EH (cell line): Measurements from ENCODE around the gene SH2B3.
A peak's percentile ranks its signal among the peaks of the same experiment; 100 is the strongest.

Experiments
- DNase-seq: peaks from one replicate; pipeline ENCODE4 v3.0.0-alpha.2; 2015; ENCODE audit warnings: low read depth

Gene SH2B3

DNA sequence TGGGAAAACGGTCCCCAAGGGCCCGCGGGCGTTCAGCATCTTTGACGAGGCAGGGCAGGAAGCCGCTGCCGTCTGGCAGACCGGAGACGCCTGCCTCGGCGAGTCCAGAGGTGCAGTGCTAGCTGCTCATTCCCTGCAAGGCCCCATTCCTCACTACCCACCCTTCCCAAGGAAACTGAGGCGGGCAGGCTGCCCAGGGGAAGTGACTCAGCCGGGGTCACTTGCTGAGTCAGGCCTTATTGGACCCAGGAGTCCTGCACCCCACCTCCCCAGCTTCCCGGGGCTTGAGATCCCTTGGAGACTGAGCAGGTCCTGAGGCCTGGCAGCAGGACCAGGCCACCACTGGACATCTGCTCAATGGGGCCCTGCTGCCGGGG lies 3.7 kb downstream of the SH2B3 start:
- peak; percentile 65 for DNase-seq

DNA sequence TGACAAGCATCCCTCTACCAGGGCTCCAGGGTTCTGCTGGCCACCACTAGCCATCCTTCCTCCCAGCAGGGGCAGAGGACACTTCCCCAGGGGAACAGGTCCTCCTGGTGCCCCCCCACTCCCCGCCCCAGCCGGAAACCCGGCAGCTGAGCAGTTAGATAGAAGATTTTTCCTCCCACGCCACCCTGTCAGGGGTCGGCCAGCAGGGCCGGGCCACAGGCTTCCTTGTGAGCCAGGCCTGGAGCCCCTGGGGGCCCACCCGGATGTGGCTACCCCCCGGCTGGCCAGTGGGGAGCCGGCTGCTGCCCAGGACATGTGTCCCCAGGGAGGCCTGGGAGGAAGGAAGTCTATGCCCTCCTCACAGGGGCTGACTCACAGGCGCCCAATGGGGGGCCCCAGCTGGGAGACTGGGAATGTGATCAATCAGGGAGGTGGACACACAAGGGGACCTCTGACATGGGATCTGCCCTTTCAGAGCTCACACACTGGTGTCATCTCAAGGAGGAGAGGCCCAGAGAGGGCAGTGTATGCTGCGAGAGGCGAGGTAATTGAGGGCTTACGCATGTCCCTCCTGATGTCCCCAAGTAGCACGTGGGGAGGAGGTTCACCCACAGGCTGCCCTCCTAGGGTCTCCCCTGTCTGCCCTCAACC lies 4.2 kb downstream of the SH2B3 start:
- peak; percentile 91 for DNase-seq

DNA sequence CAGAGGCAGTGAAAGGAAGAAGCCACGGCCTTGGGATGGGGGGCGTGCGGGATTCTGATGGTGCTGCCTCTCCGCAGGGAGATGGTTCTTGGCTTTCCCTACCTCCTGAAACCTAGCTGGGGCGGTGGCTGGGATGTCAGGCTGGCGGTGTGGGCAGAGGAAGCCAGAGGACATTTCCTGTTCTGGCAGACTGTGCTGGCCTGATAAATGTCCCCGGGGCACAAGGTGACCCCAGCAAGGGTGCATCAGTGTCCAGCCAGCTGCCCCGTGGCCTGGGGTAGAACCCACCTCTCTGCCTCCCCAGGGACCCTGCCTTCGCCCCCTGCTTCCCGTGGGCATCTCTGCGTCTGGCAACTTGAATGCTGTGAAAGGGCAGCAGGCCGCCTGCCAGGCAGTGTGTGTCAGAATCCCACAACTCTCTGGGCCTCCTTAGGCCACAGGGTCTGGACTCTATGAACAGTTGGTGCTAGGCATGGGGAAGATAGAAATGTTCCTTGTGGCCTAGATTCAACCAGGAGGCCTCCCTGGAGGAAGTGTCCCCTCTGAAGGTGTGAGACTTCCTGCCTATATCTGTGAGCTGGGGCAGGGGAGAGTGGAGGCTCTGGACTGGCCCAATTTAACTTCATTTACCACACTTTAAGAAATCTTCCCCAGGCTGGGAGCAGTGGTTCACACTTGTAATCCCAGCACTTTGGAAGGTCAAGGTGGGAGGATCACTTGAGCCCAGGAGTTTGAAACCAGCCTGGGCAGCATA lies 4.9 kb downstream of the SH2B3 start:
- peak; percentile 41 for DNase-seq

DNA sequence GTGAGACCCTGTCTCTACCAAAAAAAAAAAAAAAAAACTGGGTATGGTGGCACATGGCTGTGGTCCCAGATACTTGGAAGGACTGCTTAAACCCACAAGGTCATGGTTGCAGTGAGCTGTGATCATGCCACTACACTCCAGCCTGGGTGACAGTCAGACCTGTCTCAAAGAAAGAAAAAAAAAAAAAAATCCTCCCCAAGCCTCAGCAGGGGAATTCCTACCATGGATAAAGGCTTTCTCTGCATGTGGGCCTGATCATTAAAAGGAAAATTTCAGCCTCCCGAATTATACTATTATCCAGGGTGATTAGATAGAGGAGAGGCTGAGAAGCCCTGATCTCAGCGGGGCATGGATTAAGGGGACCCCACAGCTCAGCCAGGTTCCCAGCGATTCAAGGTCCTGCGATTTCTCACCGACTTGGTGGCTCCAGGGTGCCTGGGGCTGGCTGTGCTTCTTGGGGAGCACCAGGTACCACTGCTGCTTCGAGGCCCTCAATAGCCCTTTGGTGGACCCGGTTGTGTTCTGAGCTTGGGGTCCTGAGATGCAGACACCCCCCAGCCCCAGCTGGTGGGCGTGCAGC lies 5.6 kb downstream of the SH2B3 start:
- DNase-seq = no peak

DNA sequence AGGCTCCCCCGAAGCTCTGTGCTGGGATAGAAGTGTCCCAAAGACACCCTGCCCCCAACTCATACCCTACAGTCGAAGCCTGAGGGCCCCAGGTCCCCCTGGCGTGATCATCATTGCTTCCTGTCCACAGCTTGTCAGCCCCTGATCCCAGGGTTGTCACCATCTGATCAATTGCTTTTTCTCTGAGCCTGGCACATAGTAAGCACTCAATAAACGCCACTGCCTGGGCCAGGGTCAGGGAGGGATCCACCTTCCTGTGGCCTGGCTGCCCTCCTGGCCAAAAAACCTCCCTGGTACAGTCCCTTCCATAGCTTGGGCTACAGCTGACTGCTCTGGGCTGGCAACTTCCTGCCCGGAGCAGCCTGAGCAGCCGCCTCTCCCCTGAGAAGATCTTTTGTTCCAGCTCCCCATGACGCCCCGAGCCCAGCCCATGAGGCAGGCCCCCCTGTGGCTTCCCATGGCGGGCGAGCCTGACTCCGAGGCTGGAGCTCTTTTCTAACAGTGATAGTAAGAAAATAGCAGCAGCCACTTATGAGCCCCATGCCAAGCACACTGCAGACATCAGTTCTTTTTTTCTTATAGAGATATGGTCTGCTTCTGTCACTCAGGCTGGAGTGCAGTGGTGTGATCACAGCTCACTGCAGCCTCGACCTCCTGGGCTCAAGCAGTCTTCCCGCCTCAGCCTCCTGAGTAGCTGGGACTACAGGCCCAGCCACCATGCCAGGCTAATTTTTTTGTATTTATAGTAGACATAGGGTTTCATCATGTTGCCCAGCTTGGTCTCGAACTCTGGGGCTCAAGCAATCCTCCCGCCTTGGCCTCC lies 6.5 kb downstream of the SH2B3 start:
- DNase-seq = no peak

DNA sequence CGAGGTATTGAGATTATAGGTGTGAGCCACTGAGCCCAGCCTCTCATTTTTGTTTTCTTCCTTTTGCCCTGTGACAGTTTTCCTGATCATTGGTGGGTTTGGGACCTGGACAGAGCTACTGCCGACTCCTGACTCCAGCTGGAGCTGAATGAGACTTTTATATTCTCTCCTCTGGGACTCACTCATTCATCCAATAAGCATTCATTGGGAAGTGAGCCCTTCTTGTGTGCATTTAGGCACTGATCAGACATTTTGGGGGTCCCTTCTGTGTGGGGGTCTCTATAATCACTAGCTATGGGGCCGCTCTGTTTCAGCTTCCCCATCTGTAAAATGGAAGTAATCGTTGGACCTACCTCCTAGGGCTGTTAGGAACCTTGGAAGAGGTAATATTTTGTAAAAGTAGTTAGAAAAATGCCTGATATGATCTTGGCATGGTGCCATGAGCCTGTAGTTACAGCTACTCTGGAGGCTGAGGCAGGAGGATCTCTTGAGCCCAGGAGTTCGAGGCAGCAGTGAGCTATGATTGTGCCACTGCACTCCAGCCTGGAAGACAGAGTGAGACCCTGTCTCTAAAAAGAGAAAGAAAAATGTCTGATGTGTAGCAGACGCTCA lies 7.2 kb downstream of the SH2B3 start:
- no peak for DNase-seq

DNA sequence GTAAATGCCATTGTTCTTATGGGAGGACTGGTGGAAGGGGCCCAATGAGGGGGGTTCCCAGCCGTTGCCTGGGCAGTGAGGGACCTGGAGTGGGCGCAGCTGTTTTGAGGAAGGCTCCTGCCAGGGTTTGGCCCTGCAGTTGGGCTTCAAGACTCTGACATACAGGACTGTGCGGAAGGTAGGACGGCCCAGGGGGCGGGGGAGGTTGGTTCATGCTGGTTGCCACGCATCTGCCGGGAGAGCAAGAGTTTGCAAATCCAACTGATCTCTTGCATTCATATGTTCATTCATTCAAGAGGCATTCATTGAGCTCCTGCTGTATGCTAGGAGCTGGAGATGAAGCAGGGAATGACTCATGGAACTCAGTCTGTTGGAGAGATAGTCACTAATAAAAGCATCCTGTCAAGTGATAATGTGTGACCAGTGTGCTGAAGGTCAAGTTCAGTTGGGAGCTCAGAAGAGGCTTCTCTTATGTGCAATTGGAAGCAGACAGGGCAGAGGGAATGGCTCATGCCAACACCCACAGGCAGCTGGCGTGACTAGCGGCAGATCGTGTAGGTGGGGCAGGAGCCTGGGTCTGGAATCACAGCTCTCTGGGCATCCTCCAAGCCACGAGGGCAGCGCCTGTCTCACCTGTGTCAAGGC lies 7.8 kb downstream of the SH2B3 start:
- DNase-seq = peak; percentile 89

DNA sequence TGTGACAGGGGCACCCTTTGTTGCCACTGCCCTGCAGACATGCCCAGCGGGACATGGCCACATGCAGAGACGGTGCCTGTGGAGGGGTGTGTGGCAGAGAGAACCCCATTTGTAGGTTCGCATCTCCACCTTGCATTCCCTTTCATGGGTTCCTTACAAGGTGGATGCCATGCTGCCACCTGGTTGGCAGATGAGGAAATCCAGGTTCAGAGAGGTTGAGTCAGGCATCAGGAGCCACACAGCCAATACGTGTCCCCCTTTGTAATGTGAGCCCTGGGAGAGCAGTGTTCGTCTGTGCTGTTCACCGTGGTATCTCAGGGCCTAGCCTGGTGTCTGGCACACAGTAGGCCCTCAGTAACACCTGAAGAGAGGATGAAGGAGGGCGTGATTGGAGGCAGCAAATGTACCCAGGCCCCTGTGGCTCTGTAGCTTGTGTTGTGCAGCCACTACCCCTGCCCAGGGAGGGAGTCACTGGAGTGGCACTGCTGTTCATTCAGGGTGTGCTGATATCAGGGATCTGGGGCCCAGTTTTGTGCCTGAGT lies 9.1 kb downstream of the SH2B3 start:
- DNase-seq = no peak

DNA sequence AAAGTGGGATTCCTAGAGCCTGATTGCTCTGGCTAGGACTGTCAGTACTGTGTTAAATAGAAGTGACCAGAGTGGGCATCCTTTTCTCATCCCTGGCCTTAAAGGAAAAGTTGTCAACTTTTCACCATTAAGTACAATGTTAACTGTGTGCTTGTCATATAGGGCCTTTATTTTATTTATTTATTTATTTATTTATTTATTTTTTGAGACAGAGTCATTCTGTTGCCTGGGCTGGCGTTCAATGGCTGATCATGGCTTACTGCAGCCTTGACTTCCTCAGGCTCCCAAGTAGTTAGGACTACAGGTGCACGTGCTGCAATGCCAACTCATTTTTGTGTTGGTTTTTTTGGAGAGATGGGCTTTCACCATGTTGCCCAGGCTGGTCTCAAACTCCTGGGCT lies 11.6 kb downstream of the SH2B3 start:
- DNase-seq = no peak

DNA sequence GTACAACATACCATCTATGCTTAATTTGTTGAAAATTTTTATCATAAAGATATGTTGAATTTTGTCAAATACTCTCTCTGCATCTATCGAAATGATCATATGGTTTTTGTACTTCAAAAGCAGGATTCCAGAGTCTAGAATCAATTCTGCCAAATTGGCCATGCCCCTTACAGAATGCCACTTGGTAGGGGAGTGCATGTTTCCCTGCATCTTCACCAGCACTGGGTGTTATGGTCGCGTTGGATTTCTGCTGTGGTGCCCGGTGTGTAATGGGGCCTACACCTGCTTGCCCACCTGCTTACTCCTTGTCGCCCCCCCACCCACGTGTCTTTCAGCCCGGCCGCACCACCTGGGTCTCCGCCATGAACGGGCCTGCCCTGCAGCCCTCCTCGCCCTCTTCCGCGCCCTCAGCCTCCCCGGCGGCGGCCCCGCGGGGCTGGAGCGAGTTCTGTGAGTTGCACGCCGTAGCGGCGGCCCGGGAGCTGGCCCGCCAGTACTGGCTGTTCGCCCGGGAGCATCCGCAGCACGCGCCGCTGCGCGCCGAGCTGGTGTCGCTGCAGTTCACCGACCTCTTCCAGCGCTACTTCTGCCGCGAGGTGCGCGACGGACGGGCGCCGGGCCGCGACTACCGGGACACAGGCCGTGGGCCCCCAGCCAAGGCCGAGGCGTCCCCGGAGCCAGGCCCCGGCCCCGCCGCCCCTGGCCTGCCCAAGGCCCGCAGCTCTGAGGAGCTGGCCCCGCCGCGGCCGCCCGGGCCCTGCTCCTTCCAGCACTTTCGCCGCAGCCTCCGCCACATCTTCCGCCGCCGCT lies 12.3 kb downstream of the SH2B3 start:
- DNase-seq = no peak

DNA sequence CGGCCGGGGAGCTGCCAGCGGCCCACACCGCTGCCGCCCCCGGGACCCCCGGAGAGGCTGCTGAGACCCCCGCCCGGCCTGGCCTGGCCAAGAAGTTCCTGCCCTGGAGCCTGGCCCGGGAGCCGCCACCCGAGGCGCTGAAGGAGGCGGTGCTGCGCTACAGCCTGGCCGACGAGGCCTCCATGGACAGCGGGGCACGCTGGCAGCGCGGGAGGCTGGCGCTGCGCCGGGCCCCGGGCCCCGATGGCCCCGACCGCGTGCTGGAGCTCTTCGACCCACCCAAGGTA lies 12.8 kb downstream of the SH2B3 start:
- no peak for DNase-seq

DNA sequence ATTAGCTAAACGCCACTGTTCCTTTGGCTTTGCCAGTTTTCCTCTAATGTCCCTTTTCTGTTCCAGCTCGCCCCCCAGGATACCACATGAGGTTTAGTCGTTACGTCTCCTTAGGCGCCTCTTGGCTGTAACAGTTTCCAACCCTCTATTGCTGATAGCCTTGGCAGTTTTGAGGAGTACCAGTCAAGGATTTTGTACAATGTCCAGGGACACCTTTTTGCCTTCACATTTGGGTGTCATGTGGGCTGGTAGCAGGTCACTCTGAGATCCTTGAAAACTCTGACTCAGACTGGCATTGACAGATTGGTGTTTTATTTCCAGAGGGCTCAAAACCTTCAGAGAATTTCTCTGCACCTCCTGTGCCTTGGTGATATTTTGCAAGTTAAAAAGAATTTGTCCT lies 14.1 kb downstream of the SH2B3 start:
- DNase-seq = no peak

DNA sequence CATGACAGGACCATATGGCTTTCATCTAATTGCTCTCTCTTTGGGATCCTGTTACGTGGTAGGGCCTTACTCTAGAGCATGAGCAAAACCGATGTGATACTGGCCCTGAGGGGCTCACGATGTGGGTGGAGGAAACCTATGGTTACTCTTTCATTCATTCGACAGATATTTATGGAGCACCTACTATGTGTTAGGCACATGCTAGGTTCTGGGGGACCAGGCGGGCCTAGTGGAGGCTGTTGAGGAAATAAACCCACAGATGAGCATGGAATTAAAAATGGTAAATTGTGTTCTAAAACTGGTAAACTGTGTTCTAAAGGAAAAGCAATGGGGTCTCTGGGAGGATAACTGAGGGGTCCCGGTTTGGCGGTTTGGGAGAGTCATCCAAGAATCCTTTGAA lies 14.8 kb downstream of the SH2B3 start:
- DNase-seq = no peak

DNA sequence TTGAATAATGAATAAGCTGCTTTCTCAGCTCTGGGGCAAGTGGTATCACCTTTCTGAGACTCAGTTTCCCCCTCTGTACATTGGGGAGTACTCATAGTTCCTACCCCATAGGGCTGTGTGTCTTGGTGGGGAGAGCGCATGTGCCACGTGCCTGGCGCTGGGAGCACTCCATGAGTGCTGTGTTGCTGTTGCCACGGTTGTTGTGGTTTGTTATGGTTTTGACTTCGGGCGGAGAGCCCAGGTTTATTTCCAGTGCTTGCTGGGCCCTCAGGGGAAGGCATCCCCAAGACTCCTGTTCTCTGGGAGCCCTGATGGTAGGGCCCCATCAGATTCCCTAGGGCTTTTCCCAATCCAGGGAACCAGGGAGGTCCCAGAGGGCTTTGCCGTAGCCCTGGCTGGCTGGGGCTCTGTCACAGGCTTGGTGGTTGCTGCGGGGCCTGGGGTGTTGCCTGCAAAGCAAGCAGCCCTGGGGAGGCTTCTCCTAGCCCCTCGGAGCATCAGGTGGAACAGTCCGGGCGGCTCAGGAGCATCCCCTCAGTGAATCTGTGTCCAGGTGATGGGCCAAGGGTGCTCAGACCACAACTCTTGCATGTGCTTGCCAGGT lies 18.6 kb downstream of the SH2B3 start:
- DNase-seq = no peak

DNA sequence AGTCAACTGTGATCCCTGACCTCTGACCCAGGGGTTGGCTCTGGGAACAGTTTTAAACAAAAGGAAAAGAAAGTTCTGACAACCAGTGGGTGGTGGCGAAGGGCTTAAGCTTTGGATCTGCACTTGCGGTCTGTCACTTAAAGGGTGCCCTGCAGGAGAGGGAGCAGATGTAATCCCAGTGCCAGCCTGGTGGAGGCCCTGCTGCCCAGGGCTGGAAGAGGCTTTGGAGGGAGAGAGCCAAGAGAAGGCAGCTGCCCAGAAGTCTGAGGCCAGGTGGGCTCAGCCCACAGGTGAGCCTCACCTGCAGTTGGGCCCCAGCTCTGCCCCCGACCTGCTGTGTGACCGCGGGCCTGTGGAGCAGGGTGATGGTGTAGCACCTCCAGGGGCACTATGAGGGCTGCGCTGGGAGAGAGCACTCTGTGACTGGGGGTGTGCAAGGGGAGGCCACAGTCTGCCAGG lies 19.1 kb downstream of the SH2B3 start:
- no peak for DNase-seq

DNA sequence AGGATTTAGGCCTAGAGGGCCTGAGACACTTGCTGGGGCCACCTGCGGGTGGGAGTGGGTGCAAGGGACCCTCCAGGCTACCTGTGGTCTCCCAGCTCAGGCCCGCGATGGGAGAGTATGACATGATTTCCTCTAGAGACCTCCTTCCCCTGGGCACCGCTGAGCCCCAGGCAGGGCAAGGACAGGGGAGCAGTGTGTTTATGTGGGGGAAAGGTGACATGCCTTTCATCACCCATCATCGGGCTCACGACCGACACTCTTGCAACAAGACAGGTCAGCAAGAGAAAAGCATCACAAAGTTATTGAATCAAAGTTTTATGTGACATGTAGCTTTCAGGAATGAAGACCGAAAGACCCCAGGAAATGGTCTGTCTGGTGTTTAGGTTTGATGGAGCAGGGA lies 19.9 kb downstream of the SH2B3 start:
- DNase-seq = peak; percentile 61

DNA sequence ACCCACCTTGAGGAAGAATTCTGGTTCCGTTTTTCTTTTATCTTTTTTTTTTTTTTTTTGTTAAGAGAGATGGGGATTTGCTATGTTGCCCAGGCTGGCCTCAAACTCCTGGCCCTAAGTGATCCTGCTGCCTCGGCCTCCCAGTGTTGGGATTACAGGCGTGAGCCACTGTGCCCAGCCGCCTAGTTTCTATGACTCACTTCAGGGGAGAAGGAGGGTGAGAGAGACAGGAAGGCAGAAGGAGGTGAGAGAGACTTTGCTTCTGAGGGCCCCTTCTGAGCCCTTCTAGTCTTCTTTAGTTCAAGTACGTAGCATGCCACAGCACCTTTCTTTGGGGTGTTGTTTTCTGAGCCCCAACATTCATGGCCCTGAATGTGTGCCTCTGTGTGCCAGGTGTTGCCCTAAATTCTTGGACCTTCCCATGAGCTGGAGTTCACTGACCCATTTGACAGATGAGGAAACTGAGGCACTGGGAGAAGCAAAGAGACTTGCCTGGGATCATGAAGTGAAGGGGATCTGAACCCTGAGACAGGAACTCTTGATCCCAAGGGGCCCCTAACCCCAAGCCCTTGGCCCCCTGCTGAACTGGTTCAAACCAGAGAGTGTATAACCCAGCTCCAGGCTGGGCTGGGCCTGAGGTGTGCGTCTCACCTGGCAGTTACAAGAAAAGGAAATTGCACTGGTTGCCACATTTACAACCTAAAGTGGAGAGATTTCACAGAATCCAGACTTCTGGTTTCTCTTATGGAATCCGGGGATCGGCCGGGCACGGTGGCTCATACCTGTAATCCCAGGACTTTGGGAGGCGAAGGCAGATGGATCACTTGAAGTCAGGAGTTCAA lies 20.8 kb downstream of the SH2B3 start:
- DNase-seq = peak; percentile 59

DNA sequence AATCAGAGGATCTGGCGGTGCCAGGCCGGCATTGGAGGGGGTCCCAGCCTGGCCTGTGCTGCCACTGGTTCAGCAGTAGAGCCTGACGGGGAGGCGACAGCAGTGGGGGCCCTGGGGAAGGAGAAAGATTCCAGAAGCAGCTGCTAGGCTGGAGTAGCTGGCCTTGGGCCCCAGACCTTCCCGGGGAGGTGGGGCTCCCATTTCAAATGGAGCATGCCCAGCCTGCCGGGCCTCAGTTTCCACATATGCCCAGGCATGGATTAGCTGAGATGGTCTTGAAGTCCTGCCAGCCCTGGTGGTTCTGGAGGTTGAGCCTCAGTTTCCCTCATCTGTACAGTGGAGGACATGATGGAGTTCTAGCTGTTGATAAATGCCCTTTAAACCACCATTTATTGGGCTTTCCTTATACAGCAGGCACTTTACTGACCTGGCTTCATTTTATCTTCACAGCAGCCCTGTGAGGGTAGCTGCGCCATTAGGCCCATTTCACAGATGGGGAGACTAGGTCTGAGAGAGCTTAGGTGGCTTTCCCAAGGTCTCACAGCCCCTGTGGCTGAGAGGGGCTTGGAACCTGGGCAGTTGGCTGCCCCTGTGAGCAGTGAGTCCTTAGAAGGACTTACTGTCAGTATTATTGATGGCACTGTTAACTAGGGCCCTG lies 21.8 kb downstream of the SH2B3 start:
- no peak for DNase-seq
